Tibial nerve (tissue), 4 donors: ENCODE data around the gene CYB561A3. TPM values are rescaled to one million over a fixed set of nuclear protein-coding genes. Genes with fewer than 3 reads are reported as not detected.
"Not testable (repeated sequence)": the region's sequence is repeated elsewhere in the genome, so short reads cannot be mapped to it uniquely, and the experiment has no call there.

Experiments used
- DNase-seq, 2 donors: peaks; one replicate each; pipeline ENCODE4 v3.0.0-alpha.2; 2019; ENCODE audit warnings: low spot score in 2 of 2
- H3K27ac ChIP-seq, 4 donors: fragments of 200-600 bp; sonication (generic) in 3 of 4; one replicate each; pipeline ENCODE4 v1.5.1; 2017 to 2019; ENCODE audit warnings: mild to moderate bottlenecking in 1 of 4
- H3K27me3 ChIP-seq, 2 donors: fragments of 200-600 bp; sonication (generic) in 1 of 2; one replicate each; pipeline versions ENCODE4 v1.5.1 to v1.6.0; 2017 to 2019
- H3K36me3 ChIP-seq, 3 donors: fragments of 200-600 bp; sonication (generic); one replicate each; pipeline ENCODE4 v1.5.1; 2018 to 2019
- H3K4me1 ChIP-seq, 4 donors: fragments of 200-600 bp; sonication (generic) in 3 of 4; one replicate each; pipeline ENCODE4 v1.5.1; 2017 to 2019
- H3K4me3 ChIP-seq, 4 donors: fragments of 200-600 bp; sonication (generic) in 3 of 4; one replicate each; pipeline ENCODE4 v1.5.1; 2017 to 2019; ENCODE audit warnings: mild to moderate bottlenecking in 1 of 4, moderate library complexity in 1 of 4
- H3K9me3 ChIP-seq, 4 donors: fragments of 200-600 bp; sonication (generic) in 3 of 4; one replicate each; pipeline ENCODE4 v1.5.1; 2017 to 2019
- CTCF ChIP-seq, 5 experiments: fragments of 200-600 bp in 3 of 5; fragments of 450-650 bp in 2 of 5; sonication (generic) in 3 of 5; IDR thresholded peaks; one replicate each; pipeline ENCODE4 v1.5.1; 2016 to 2019; ENCODE audit warnings: antibody characterized with exemption in 5 of 5, mild to moderate bottlenecking in 3 of 5, moderate library complexity in 2 of 5
- EP300 ChIP-seq, 2 donors: sonication (generic); formaldehyde crosslinking; IDR thresholded peaks; one replicate each; pipeline ENCODE4 v1.6.1; 2017; ENCODE audit warnings: antibody characterized with exemption in 2 of 2, mild to moderate bottlenecking in 1 of 2
- POLR2A ChIP-seq, 2 donors: fragments of 450-650 bp; IDR thresholded peaks; one replicate each; pipeline ENCODE4 v1.6.1; 2017; ENCODE audit warnings: antibody characterized with exemption in 2 of 2, mild to moderate bottlenecking in 2 of 2, moderate library complexity in 2 of 2
- WGBS, 2 donors: methylation state at CpG; one replicate each; pipeline ENCODE4 v1.1.5; 2018; 5-methylcytosine and 5-hydroxymethylcytosine counted together
- total RNA-seq, 4 donors: library from RNA; depleted of rRNA; stranded (reverse); fragments of >200 nt; gene quantifications; one replicate each; pipeline ENCODE4 v1.1.0, GENCODE V29; 2016

CYB561A3 gene
- total RNA-seq, 4 donors from 2014 or later = 44.2 to 68.2 (median 45.8) TPM

GRCh38 chr11:61390161-61390560, 28.5 kb upstream of the CYB561A3 start:
- no peak for DNase-seq
- TF ChIP-seq CTCF (IDR thresholded peaks at IDR 0.05) = no peak
- TF ChIP-seq EP300 (IDR thresholded peaks at IDR 0.05) = no peak
- no peak for TF ChIP-seq POLR2A (IDR thresholded peaks at IDR 0.05)
- no peaks in the 10 kb centered on the region for H3K27me3 ChIP-seq
- no peak overlapping the region for H3K4me3 ChIP-seq
- H3K27ac ChIP-seq = no peak overlapping the region
- H3K36me3 ChIP-seq = peaks cover 0 to 7% (median 0%) of the 10 kb centered on the region in 3 donors
- peaks cover 0 to 21% (median 9%) of the 10 kb centered on the region in 4 donors for H3K4me1 ChIP-seq
- 73 to 75% methylated on average over 1 of the region's 1 CpG for WGBS, 2 donors
- no peaks in the 10 kb centered on the region for H3K9me3 ChIP-seq

- 81 to 86% methylated on average over 15 of the region's 15 CpGs for WGBS, 2 donors
- Histone ChIP-seq H3K4me1 (peaks cover 0 to 11% (median 2%) of the 10 kb centered on the region in 4 donors), H3K27me3 (no peaks in the 10 kb centered on the region), H3K4me3 (no peak overlapping the region), H3K36me3 (no peaks in the 10 kb centered on the region), H3K9me3 (no peaks in the 10 kb centered on the region), H3K27ac (no peak overlapping the region)
- no peak for DNase-seq
- no peak for TF ChIP-seq CTCF (IDR thresholded peaks at IDR 0.05)
- TF ChIP-seq EP300 (IDR thresholded peaks at IDR 0.05) = no peak
- no peak for TF ChIP-seq POLR2A (IDR thresholded peaks at IDR 0.05)
These were observed 22.9 kb upstream of the CYB561A3 start for GRCh38 chr11:61384271-61385242.

- WGBS, 2 donors = 93 to 99% methylated on average over 5 of the region's 5 CpGs
These were observed 22.2 kb upstream of the CYB561A3 start for GRCh38 chr11:61383859-61384258.

GRCh38 chr11:61380884-61381283, 19.2 kb upstream of the CYB561A3 start:
- Histone ChIP-seq H3K9me3 (no peaks in the 10 kb centered on the region), H3K4me3 (no peak overlapping the region), H3K4me1 (peaks cover 0 to 22% (median 2%) of the 10 kb centered on the region in 4 donors), H3K27me3 (no peaks in the 10 kb centered on the region), H3K27ac (no peak overlapping the region), H3K36me3 (peaks cover 0 to 15% (median 0%) of the 10 kb centered on the region in 3 donors)
- no peak for DNase-seq
- 96 to 97% methylated on average over 9 of the region's 9 CpGs for WGBS, 2 donors
- no peak for TF ChIP-seq CTCF (IDR thresholded peaks at IDR 0.05)
- TF ChIP-seq POLR2A (IDR thresholded peaks at IDR 0.05) = no peak
- TF ChIP-seq EP300 (IDR thresholded peaks at IDR 0.05) = no peak

More at GRCh38 chr11:61383859-61384258, 22.2 kb upstream of the CYB561A3 start:
- not testable (repeated sequence) for H3K27me3 ChIP-seq, DNase-seq, H3K4me3 ChIP-seq, H3K9me3 ChIP-seq, H3K36me3 ChIP-seq, H3K27ac ChIP-seq
- peaks cover 0 to 18% (median 2%) of the 10 kb centered on the region in 4 donors for H3K4me1 ChIP-seq

- WGBS, 2 donors = 71 to 78% methylated on average over 5 of the region's 5 CpGs
- H3K27ac ChIP-seq = peak overlapping the region in 3 of 4 donors; percentile 46 to 80 (median 50)
These were observed 17.1 kb upstream of the CYB561A3 start for GRCh38 chr11:61378713-61379313.

More at GRCh38 chr11:61378713-61379313, 17.1 kb upstream of the CYB561A3 start:
- no peaks in the 10 kb centered on the region for H3K27me3 ChIP-seq
- DNase-seq = peak; percentile 37 to 74
- no peak overlapping the region for H3K4me3 ChIP-seq
- TF ChIP-seq POLR2A (IDR thresholded peaks at IDR 0.05) (no peak), EP300 (IDR thresholded peaks at IDR 0.05) (peak; percentile 11 to 90), CTCF (IDR thresholded peaks at IDR 0.05) (no peak)
- peaks cover 0 to 33% (median 0%) of the 10 kb centered on the region in 3 donors for H3K36me3 ChIP-seq
- no peaks in the 10 kb centered on the region for H3K9me3 ChIP-seq
- peaks cover 0 to 15% (median 0%) of the 10 kb centered on the region in 4 donors for H3K4me1 ChIP-seq
